Activated CD8-positive, alpha-beta memory T cell treated with anti-CD3 and anti-CD28 coated beads, Interleukin-2, amount 50 U/mL, for 4 hours (primary cell): ENCODE measurements around the gene SPATA6L.

Experiments used
- DNase-seq: peaks from one replicate; pipeline ENCODE4 v3.0.0-alpha.2; 2020

Gene SPATA6L

GRCh38 chr9:4581035-4581760, 85.1 kb downstream of the SPATA6L start:
- DNase-seq: no peak

DNA sequence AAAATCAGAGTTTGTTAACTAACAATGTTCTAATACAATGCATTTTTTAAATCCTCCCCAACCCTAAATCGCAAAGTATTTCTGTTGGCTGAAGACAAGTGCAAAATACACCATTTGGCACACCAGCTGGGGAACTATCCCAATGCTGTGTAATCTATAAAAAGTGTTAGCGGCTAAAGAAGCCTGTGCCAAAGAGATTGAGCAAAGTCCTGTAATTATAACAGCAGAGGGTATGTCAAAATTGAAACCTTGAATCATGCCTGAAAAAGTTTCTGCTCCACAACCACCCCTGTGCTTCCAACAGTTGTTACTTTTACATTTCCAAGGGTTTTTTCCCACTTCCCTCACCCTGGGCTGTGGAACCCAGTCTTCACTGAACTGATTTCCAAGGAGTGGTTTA, 87.3 kb downstream of the SPATA6L start:
- no peak for DNase-seq

GRCh38 chr9:4576448-4576847, 89.8 kb downstream of the SPATA6L start:
- DNase-seq: no peak

DNA sequence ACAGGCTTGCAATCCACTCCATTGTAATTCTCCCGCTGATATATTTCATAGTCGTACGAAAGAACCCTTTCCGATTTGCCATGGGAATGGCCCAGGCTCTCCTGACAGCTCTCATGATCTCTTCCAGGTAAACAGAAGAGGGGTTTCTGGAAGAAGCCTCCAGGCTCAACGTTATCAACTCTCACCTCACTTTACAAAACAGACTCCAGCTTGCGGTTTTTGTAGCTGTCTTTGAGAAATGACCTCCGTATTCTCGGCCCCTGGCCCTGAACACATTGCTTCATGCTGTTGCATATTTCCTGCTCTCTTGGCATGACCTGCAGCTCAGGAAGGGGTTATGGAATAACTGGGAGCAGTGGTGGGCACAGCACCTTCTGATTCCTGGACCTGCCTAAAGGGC, 90.3 kb downstream of the SPATA6L start:
- no peak for DNase-seq

GRCh38 chr9:4574657-4575243, 91.5 kb downstream of the SPATA6L start:
- DNase-seq: no peak

GRCh38 chr9:4573634-4574389, 92.5 kb downstream of the SPATA6L start:
- no peak for DNase-seq

DNA sequence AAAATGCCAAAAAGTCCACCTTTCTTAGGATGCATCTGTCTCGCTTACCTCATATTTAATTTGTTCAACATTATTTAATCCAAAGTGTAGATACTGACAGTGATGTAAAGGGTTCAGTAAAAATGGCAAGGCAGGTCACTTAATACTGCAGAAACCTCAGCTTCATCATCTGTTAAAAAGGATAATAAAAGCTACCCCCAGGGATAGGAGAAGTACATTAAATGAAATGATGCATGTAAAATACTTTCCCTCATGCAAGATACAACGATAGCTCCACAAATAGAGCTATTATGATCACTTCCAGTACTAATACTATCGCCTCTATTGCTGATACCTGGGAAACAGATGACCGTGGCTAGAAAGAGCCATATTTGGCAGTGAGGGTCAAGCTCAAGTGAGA, 93.1 kb downstream of the SPATA6L start:
- no peak for DNase-seq

DNA sequence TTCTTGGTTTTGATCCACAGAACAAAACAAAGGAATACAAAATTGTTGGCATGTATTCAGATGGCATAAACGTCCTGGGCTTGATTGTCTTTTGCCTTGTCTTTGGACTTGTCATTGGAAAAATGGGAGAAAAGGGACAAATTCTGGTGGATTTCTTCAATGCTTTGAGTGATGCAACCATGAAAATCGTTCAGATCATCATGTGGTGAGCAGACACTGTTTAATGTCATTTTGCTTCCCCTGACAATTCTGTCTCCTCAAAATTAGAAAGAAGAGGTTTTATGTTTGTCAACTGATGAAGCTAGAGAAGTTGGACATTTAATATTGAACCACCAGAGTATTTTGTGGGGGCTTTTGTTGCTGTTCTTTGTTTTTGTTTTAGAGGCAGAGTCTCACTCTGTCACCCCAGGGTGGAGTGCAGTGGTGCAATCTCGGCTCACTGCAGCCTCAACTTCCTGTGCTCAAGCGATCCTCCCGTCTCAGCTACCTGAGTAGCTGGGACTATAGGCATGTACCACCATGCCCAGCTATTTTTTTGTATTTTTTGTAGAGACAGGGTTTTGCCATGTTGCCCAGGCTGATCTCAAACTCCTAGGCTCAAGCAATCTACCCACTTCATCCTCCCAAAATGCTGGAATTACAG, 94.0 kb downstream of the SPATA6L start:
- DNase-seq: no peak

DNA sequence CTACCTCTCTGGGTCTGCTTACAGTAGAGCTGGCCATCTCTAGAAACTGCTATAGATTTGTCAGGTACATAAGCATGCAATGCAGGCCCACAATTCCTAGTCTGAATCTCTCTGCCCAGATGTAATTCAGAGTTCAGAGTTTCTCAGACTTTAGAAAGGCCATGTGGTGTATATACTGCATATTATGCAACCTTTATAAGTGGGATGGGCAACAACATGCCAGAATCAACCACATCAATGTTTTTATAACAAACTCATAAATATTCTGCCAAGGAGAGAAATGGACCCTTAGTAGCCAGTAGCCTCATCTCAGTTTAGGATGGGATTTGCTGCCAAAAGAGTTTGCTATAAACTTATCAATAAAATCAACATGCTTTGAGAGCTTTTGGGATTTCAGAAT, 97.2 kb downstream of the SPATA6L start:
- DNase-seq: no peak

- no peak for DNase-seq
Observed at GRCh38 chr9:4567601-4568000, 98.7 kb downstream of the SPATA6L start.

- DNase-seq: no peak
Observed at GRCh38 chr9:4566806-4567205, 99.5 kb downstream of the SPATA6L start.

- DNase-seq: no peak
Observed at GRCh38 chr9:4563105-4563504, 103.2 kb downstream of the SPATA6L start.

DNA sequence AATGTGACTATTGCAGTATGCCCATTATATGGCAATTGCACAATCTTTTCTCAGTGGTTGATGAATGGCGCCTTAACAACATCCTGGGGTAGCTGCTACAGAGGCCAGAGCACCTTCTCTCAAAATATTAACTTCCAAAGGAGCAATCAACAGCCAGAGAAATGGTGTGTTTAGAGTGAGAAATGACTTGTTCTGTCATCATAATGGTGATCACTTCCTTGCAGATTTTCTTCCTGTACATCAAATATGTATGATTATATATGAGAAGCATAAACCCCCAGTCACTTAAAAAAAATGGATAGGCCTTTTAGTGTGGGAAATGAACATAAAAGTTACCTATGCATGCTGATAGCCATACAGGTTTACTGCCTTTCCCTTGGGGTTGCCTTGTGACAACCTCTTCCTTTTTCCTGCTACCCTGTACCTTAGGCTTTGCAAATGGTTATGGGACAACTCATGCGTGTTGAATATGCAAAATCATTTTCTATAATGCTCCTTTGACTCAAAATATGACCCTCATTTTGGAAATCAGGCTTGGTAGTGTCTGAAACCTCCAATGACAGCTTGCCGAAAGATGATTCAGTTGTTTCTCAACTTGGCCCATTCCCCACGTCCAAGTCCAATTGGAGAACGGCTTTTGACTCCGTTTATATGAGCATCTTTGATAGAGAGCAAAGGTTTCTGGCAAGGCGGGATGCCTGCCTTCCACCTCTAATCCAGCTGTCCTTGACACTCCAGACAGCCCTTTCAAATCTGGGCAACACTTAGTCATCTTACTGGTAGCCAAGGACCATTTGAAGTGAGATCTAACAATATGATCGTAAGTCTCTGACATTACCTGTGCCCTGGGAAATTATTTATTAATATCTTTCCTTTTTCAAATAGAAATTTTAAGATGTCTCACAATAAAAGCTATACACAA, 106.8 kb downstream of the SPATA6L start:
- DNase-seq: no peak

GRCh38 chr9:4558371-4558998, 107.8 kb downstream of the SPATA6L start:
- DNase-seq: no peak

- no peak for DNase-seq
Observed at GRCh38 chr9:4555236-4555635, 111.0 kb downstream of the SPATA6L start.

- DNase-seq: no peak
Observed at GRCh38 chr9:4553951-4554381, 112.3 kb downstream of the SPATA6L start.

DNA sequence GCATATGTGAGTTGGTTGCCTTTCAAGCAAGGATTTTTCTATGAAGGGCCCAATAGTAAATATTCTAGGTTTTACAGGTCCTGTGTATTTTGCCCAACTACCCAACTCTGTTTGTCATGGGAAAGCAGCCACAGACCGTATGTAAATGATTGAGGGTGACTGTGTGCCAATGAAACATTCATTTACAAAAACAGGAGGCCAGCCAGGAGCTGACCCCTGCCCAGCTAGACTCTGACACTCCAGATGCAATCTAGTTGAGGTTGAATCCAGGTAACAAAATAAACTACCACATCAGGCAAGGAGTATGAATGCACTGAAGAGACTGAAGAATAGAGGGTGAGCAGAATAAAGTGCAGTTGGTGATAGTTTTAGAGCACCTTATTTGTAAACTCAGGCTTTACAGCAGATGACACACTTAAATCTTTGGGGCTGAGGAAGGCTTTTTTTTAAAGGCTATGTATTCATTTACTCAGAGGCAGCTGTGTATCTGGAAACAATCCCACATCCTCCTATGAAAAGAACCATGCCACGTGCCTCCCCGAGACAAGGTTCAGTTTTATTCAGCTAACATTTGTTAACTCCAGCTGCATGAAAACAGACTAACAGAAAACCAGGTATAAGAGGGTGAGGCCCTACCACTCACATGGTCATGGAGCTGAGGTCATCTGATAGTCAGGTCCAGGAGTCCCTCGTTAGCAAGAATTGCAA, 115.3 kb downstream of the SPATA6L start:
- no peak for DNase-seq

DNA sequence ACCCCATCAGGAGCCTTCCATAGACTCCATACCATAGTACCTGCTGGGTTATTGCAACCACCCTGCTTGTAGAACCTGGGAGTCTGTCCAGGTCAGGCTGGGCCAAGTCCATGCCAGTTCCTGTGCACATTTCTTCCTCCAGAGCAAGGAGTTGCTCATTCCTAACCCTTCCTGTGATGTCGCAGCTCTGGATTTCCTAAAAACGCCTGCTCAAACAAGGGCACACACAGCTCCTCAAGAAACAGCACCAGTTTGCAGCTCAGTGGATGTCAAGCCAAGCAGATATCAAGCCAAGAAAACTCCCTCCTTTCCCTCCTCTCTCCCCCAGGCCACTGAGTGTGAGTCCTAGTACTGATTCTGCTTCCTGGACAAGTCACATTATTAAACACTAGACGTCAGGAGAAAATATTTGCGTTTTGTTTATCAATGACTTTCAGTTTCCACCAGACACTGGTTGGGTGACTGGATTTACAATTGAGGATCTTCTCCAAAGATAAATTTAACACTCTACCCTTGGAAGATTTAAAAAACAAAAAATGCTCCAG, 116.5 kb downstream of the SPATA6L start:
- DNase-seq: no peak

DNA sequence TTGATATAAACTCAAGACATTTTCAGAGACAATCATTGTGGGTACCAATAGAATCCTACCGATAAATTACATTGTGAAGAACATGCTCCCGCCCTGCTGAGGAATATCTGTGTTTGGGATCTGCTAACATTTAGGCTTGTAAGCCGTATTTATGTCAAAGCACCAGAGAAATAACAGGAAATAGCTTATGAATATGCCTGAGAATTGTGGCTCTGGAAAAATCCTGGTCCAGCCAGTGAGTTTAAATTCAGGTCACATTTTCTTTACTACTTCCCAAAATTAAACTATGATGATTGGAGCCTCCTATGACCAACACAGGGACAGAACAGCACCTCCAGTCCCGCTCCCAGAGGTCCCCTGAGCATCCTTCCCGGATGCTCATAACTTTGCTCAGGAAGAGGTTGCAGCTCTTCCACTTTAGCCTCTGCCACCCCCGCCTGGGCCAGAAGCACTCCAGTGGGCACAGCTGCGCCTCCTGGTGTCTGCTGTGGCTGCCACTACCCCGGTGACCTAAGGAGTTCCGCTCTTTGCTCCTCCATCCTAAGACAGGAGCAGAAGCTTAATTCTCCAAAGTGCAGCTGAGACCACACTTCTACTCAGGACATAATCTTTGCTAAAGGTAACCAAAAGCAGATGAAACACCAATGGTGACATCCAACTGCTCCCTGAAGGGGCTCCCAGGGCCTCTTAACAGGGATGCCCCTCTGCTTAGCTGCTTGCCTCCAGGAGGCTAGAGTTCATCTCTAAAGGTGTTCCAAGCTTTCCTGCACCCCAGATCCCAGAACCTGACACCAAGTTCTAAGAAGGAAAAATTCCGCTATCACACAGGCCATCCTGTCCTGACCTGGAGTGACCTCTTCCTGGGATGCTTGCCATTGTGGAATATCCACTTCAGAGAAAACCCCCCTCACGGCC, 117.2 kb downstream of the SPATA6L start:
- DNase-seq: no peak
